Stimulated activated naive CD8-positive, alpha-beta T cell treated with anti-CD3 and anti-CD28 coated beads, Interleukin-15, Interleukin-2, amounts not matched to agents 100 U/mL and 50 U/mL, for 24 hours (primary cell): ENCODE measurements around the gene ACBD3.
"Not testable (repeated sequence)": the region's sequence is repeated elsewhere in the genome, so short reads cannot be mapped to it uniquely, and the experiment has no call there.

Experiments
- ATAC-seq: fragments of 150-1000 bp; cut with Tn5 transposase; one replicate; pipeline ENCODE4 v1.10.0; 2021
- DNase-seq: peaks from one replicate; pipeline ENCODE4 v3.0.0; 2021

The ACBD3 gene

DNA sequence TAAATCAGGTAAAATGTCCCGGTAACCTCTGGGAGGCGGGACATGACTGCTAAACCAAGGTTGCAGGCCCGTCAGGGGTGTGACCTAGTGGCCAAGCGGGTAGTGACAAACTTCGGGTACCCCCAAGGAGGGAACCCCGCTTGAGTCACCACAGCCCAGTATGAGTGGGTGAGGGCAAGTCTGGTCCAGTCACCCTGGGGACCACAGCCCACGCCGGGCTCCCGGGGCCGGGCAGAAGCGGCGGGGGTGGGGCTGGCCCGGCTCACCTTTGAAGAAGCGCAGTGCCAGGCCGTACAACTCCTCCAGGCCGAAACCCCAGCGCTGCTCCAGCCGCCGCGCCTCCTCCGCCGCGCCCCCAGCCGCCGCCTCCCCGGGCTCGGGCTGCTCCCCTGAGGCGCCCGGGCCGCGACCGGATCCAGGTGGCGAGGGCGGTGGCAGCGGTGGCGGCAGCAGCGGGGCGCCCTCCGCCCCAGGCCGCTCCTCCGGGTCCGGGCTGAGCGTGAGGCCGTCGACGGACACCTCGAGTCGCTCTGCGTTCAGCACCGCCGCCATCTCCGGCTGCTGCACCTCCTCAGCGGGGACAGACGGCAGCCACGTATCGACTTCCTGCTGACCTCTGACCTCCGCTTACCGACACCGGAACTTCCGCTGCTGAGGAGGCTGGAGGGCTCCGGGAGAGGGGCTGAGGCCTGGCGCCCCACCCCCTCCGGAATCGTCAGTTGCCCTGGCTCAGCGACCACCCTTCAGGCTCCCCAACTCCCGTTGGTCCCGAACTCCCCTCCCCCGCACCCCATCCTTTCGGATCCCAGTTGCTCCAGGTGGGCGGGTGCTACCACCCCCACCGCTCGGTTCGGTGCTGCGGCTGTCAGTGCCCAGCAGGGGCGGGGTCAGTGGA is at the start of gene ACBD3:
ACBD3 (minus strand) TSS at position 618 of the 895 bp plus-strand sequence; CDS start at position 552, 66 bp downstream.
- ATAC-seq (peak; percentile 98), DNase-seq (peak; percentile 87)

DNA sequence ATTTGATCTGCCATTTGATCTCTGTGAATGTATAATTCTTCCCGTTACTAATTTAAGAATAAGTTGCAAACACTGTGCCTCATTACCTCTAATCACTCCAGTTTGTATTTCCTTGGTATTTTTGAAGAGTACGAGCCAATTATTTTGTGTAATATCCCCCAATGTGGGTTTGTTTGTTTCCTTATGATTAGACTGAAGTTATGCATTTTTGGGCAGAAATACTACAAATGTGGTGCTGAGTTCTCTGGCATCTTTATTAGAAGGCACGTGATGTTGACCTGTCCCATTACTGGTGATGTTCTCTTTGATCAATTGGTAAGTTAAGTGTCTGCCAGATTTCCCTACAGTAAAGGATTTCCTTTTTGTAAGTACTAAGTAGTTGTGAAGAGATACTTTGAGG is 47.3 kb upstream of the ACBD3 start:
- no peak for ATAC-seq

DNA sequence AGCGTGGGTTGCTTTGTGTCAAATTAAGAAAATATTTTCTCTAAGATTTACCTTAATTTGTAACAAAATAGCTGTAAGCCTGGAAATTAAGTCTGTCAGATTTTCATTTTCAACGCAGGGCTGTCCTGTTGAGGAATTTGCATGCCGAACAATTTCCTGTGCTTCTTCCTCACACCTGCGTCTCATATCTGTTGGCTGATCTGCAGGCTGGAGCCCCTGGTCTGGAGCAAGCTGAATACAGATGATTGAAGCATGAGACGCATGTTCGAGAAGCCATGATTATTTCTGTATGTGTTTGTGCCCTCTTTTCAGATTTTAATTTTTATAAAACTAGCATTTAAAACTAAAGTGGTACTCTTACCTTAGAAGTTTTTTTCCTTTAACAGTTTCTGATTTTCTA is 46.8 kb upstream of the ACBD3 start:
- ATAC-seq (no peak), DNase-seq (no peak)

More for the DNA sequence above, 47.3 kb upstream of the ACBD3 start:
- DNase-seq, result no peak

DNA sequence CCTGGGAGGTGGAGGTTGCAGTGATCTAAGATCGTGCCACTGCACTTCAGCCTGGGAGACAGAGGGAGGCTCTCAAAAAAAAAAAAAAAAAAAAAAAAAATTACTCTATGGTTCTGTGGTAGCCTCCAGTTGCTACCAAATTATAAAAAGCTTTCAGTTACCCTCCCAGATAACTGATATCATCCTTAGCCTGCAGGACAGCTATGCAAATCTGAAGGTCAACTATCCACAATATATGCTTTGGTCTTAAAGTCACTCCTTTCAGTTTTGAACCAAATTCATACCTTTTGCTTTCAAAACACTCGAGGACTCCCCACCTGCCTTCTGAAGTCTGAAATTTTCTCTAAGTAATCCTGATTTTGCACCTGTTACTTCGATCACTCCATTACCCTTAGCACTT is 40.1 kb upstream of the ACBD3 start:
- ATAC-seq (no peak), DNase-seq (no peak)

DNA sequence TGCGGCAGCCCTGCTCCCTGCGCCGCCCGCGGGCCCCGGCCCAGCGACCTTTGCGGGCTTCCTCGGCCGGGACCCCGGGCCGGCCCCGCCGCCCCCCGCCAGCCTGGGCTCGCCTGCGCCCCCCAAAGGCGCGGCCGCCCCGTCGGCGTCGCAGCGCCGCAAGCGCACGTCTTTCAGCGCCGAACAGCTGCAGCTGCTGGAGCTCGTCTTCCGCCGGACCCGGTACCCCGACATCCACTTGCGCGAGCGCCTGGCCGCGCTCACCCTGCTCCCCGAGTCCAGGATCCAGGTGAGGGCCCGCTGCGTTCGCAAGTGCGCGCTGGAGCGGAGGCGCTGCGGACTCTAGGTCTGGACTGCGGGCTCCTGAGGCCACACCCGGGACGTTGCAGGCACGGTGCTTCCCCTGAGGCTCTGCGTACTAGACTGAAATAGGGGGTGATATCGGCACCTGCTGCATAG is 37.3 kb upstream of the ACBD3 start:
- ATAC-seq (peak; percentile 58), DNase-seq (peak; percentile 25)

DNA sequence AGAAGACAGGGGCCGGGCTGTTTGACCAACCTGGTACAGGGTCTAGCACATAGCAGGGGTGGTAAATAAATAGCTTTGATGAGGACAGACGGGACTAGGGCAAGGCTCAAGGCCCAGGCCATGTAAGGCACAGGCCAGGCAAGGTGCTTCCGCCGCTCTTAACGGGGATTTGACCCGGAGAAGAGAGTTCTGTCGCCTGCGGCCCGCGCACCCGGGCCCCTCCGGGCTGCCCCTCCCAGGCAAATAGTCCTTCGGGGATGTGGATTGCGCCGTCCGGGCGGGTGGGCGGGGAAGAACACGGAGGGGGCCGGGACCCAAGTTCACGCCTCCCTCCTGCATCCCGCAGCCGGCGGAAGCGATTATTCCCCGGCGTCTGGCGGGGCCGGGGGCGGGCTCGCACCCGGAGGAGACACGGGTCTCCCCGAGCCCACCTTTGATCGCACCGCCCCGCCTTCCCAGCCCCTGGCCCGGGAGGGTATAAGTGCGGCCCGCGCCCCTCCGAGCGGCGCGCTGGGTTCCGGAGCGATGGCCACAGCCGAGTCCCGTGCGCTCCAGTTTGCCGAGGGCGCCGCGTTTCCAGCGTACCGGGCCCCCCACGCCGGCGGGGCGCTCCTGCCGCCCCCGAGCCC is 36.7 kb upstream of the ACBD3 start, which contains the start of gene MIXL1:
MIXL1 (plus strand) TSS at position 508 of the 629 bp plus-strand sequence; CDS start at position 526, 18 bp downstream.
- DNase-seq (peak; percentile 24), ATAC-seq (peak; percentile 52)

DNA sequence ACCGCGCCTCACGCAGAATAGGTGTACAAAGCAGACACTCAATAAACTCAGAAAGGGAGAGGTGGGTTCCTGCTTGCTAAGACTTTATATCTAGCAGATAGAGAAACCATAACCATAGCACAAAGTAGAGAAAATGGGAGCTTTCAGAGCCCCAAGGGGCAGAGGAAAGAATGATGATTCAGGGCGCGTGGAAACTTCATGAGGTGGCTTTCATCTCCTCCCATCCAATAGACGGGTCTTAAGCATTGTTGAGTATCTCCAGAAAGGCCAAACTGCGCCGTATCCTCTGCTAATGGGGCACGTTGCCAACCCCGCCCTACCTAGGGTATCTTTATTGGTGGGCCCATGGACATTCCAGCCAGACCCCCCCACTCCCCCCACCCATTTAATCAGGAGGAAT is 36.1 kb upstream of the ACBD3 start:
- ATAC-seq (peak; percentile 67), DNase-seq (peak; percentile 14)

DNA sequence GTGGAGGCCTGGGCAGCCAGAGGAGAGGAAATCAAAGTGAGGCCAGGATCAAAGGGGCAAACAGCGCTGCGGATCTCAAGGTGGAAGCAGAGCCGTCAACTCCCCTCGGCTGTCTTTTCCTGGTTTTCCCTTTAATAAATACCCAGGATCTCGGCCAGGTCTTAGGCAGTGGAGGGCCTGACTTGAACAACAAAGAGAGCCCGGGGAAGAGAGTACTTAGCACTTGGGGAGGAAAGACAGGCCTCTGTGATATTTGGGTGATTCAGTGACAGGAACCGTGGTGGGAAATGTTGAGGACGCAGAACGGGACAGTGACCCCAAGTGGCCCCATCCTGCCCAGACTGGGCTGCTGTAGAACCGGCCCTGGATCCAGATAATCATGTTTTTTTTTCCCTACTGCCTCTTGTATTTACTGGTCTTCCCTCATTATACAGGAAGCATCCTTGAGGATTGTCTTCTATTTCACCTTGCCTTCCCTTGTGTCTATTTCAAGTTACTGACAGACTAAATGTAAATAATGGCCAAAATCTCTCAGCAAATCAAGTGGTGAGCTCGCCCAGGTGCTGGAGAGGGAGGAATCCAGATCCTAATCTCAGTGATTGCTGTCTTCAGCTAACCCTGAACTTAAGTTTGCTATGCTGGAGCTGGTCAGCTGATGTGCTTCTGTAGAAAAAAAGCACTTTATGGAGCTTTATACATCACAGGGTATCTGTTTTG is 34.1 kb upstream of the ACBD3 start:
- DNase-seq (no peak), ATAC-seq (no peak)

DNA sequence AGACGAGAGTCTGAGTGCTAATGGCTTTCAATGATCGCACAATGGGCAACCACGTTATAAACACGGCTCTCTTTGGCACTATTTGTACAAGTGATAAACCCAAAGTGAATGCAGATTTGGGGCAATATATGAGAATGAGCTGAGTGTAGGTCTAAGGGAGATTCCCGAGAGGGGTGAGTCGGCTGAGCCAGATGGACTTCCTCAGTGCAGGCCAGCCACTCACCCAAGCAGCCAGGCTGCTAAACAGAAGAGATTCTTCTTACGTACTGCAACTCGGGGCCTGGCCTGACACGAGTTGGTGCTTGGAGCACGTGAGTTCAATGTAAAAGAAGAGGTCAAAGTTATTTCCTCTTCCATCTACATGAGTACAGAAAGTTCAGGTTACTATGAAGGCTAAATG is 30.7 kb upstream of the ACBD3 start:
- no peak for DNase-seq
- ATAC-seq, result no peak

DNA sequence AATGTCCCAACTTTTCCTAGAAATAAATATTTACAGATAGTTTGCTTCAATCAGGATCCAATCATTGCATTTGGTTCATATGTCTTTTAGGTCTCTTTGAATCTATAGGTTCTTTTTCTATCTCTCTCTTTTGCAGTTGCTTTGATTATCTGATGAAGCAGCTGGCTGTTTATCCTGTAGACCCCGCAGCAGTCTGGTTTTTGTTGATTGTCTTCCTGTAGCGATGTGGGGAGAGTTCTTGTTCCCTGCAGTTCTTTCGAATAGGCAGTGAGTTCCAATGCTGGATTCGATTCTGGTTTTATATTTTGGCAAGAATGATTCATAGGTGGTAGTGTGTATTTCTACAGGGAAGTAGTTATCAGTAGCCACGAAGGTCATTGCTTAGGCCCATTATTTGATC is 29.5 kb upstream of the ACBD3 start:
- DNase-seq (no peak), ATAC-seq (no peak)

DNA sequence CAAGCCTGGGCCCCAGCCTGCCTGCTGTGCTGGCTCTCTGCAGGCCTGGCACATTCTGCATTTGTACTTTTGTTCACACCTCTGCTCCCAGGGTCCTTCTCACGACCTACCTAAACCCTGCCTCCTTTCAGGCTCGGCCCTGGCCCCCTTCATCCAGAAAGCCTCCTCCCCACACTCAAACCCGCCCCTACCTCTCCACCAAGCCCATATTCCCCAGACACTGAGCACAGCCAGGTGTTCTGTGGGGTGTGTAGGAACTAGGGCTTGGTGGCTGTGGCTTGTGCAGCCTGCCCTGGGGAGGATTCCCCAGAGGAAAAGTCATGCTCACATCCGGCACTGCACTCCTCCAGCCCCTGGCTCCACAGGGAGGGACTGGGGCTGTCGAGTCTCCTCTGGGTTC is 28.7 kb upstream of the ACBD3 start:
- ATAC-seq (no peak), DNase-seq (no peak)

DNA sequence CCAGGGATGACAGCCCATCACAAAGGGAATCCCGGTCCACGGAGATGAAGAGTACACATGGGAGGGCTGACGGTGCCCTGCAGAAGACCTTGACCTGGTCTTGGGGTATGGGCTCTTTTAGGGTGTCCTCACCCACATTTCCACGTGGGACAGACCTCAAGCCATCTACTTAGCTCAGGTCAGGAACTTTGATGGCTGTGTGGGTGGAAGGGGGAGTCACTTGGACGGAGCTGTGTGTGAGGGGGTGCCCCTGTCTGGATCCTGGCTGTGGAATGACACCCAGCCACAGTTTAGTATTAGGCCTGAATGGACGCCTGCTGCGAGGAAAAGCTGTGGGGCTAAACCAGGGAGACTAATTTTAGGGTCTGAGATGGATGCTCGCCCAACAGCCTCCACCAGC is 26.0 kb upstream of the ACBD3 start:
- DNase-seq (no peak), ATAC-seq (no peak)

DNA sequence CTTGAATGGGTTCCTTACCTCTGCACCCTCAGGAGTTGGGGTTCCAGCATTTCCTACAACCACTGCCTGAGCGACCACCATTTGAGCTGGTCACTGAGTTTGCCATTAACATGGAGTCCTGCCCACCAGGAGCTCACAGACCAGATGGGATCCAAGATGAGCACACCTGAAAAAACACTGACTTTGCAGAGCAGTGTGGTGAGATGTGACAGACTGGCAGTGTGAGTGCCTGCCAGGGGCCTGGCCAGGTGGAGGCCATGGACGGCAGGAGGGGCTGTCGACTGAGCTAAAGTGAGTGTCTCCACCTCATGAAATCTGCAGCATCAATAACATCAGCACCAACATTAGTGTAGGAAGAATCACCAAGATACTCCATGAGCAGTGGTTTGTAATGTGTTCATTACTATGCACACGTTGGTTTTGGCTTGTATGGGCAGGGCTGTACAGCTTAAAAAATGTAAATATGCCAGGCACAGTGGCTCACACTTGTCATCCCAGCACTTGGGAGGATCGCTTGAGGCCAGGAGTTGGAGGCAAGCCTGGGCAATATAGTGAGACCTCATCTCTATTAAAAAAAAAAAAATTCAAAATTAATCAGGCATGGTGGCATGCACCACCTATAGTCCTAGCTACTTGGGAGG is 24.8 kb upstream of the ACBD3 start:
- ATAC-seq, result no peak

DNA sequence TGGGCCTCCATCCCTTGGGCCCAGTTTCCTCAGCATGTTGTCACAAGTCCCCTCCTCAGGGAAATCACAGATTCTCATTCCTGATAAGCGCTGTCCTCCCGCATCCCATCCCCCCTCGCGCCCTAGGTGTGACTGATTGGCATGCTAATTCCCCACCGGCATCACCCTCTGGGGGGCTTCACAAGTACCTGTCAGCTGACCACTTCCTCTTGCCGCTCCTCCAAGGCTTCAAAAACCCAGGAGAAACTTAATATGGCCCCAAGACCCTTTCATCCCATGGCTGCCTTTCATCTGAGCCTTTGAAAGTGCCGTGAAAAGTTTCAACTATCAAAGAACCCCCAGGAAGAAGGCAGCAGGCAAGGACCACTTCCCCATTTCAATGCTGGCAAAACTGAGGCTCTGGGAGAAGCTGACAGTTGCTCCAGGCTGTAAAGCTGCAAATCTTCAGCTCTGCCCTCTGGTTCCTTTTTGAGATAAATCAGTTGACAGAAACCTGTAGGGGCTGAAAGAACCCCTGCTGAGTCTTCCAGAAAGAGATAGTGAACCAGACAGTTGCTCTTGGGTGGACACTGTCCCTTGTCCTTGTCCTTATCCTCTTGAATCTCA is 24.1 kb upstream of the ACBD3 start:
- ATAC-seq (no peak), DNase-seq (no peak)

More for the DNA sequence above, 24.8 kb upstream of the ACBD3 start:
- no peak for DNase-seq

DNA sequence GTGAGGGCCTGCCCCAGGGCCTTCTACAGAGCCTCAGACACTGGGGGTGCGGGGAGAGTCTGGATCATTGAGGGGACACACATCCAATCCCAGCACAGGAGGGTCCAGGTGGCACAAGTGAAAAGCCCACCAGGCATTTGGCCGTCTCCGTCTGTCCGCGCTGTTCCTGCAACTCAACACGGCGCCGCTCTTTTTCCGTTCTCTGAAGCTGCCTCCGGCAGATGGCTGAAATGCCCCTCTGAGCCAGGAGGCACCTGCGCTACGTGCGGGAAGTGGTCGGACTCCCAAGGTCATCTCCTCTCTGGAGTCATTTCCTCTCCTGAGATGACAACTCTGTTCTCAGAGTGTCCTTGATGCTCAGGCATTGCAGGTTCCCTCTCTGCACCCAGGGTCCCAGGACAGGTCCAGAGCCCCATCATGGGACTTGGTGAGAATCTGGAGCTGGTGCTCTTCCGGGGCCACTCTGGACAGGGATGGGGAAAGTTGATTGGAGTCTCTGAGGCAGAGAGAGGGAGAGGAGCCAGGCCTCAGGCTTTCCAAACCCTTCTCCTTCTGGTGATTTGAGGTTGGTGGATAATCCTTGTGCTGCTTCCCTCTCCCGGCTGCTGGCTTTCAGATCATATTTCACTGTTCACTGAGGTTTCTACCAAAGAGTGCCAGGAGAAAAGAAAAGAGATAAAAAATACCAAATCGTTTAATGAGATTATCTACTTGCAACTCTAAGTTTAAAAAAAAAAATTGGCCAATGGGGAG is 22.9 kb upstream of the ACBD3 start:
- DNase-seq (no peak), ATAC-seq (no peak)

DNA sequence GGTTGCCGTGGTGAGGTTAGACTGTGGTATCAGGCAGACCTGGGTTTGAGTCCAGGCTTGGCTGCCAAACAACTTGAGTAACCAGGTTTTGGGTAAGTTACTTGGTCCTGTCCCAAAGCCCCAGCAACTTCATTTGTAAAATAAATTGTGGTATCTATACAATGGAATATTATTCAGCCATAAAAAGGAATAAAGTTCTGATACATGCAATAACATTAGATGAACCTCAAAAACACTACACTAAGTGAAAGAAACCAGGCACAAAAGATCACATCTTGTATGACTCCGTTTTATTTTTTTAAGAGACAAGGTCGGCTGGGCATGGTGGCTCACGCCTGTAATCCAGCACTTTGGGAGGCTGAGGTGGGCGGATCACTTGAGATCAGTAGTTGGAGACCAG is 20.5 kb upstream of the ACBD3 start:
- no peak for DNase-seq
- ATAC-seq, result no peak

DNA sequence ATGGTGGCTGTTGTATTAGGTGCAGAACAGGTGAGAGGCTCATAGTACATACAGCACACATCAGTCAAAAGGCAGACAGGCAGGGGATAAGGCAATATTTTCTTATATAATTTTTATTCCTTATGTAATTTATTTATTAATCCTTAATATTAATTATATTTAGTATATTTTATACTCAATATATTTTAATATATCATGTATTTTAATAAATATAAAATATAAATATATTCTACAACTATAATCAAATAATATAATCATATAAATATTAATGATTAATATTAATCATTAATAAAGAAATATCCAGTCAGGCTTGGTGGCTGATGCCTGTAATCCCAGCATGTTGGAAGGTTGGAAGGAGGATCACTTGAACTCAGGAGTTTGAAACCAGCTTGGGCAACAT is 17.7 kb upstream of the ACBD3 start:
- ATAC-seq (no peak), DNase-seq (no peak)

DNA sequence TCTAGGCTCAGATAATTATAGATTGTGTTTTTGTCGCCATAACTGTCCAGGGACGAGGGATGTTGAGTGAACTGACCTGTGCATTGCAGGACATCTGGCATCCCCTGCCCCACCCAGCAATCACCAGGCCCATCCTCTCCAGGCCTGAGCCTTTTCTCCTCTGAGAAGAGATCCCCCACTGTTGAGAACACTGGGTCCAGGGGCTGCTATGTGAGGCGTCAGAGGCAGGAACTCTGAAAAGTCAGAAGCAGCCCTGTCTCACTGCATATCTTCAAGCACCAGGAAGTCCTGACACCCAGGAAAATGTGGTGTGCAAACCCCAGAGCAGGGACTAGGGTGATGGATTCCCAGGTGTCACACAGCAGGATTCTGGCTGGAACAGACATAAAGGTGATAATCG is 17.1 kb upstream of the ACBD3 start:
- DNase-seq (no peak), ATAC-seq (peak; percentile 19)

DNA sequence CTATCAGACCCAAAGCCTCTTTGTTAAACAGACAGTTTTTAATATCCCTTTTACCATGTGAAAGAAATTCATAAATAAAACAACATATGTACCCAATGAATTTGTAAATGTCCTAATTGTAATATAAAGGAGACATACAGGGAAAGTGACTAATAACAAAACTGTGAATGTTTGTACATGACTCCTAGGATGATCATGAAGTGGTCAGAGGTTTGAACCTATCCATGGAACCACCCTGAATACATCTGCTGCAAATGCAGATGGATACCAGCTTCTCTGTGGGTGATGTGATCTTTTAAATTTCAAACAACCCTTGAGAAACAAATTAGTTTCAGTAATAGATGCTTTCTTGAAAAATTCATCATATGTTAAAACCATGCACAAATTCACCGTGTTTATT is 16.7 kb upstream of the ACBD3 start:
- DNase-seq (no peak), ATAC-seq (peak; percentile 32)

DNA sequence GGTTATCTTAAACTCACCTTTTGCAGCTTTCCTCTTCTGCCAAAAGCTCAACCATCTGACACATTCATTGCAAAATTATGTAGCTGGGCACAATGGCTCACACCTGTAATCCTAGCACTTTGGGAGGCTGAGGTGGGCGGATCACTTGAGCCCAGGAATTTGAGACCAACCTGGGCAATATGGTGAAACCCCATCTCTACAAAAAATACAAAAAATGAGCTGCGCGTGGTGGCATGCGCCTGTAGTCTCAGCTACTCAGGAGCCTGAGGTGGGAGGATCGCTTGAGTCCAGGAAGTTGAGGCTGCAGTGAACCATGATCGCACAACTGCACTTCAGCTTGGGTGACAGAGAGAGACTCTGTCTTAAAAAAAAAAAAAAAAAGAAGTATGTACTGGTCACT is 16.1 kb upstream of the ACBD3 start:
- not testable (repeated sequence) for ATAC-seq, DNase-seq

DNA sequence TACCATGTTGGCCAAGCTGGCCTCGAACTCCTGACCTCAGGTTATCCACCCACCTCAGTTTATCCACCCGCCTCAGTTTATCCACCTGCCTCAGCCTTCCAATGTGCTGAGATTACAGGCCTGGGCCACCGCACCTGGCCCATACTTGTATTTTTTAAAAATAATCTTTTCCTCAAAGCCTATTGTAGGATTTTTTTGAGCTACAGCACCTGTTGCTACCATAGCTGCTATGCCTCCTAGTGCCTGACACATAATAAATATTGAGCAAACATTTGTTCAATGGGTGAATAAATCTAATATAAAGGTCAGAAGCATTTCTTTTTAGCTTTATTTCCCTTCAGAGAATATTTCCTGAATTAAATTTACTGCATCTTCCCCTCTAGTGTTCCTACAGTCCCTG is 15.7 kb upstream of the ACBD3 start:
- no peak for DNase-seq
- ATAC-seq, result no peak
